ENCODE measurements around the gene ESF1. TPM values are rescaled to one million over a fixed set of nuclear protein-coding genes. Genes with fewer than 3 reads are reported as not detected.

Gene ESF1
- total and polyA plus RNA-seq, 2 of the 8 experiments (the other 6 are each of a cell fraction or from before 2014, with no cell fraction given) = 1.1 to 32.9 TPM

DNA sequence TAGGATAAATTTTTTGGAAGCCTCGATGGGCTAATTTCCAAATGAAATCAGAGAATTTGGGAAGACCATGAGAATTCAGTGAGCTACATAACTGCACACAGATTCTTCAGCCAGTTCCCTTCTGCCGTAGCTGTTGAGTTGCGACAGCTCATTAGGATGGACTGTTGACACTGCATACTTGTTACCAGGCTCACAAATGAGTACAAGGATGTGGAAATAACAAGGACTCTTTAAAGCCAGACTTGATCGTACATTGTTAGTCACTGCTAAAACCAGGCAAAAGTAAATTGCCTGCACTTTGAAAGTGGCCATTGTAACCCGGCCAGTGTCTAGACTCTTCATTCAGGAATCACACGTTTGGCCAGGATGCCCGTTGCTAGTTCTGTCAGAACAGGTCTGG lies 37.2 kb upstream of the ESF1 start:
- Histone ChIP-seq H3K4me2 (ENCODE audit: insufficient read depth in 1 of 2, low read depth in 2 of 2, low read length in 2 of 2) (no peak overlapping the region), H2BK20ac (ENCODE audit: low read length) (no peak overlapping the region), H2BK120ac (replicated peaks; ENCODE audit: low read depth, low read length) (no peak overlapping the region), H4K8ac (ENCODE audit: extremely low read depth, insufficient read depth, low read length) (no peak overlapping the region), H2AFZ (ENCODE audit: low read length) (no peak overlapping the region), H4K5ac (ENCODE audit: insufficient read length, low read depth, low read length) (no peak overlapping the region), H4K91ac (replicated peaks; ENCODE audit: insufficient read length, low read length) (no peak overlapping the region), H3K27ac (ENCODE audit: low read depth, low read length) (no peak overlapping the region), H2BK12ac (ENCODE audit: low read depth, low read length) (no peak overlapping the region), H3K56ac (replicated peaks; ENCODE audit: insufficient read length, low read depth, low read length) (no peak overlapping the region), H3K9me3 (ENCODE audit: insufficient read depth in 2 of 2, low read depth in 1 of 2, low read length in 1 of 2) (no peaks in the 10 kb centered on the region), H3K79me2 (ENCODE audit: control insufficient read depth in 1 of 2, insufficient read depth in 2 of 2, low read length in 2 of 2) (no peaks in the 10 kb centered on the region), H3K4me3 (ENCODE audit: extremely low read depth in 1 of 4, insufficient read depth in 2 of 4, low read depth in 3 of 4, low read length in 4 of 4) (no peak overlapping the region), H4K20me1 (replicated peaks in 1 of 2; ENCODE audit: control insufficient read depth in 1 of 2, insufficient read depth in 2 of 2, low read length in 2 of 2) (no peaks in the 10 kb centered on the region), H3K23me2 (ENCODE audit: low read depth, low read length) (no peaks in the 10 kb centered on the region), H3K18ac (ENCODE audit: extremely low read depth, low read length) (no peak overlapping the region), H3K4me1 (replicated peaks in 1 of 4; ENCODE audit: control insufficient read depth in 3 of 4, insufficient read depth in 4 of 4, low read length in 3 of 4) (0 out of 7 replicates have a peak, but pooled peaks cover 0 to 2% (median 0%) of the 10 kb centered on the region in 4 experiments), H3K79me1 (ENCODE audit: low read depth, low read length) (no peaks in the 10 kb centered on the region), H3K23ac (ENCODE audit: insufficient read length) (no peak overlapping the region), H3K14ac (ENCODE audit: insufficient read length) (no peak overlapping the region), H2BK5ac (ENCODE audit: low read depth, low read length) (no peak overlapping the region), H3K36me3 (ENCODE audit: control insufficient read depth in 2 of 4, insufficient read depth in 4 of 4, low read length in 3 of 4) (peaks cover 0 to 13% (median 5%) of the 10 kb centered on the region in 4 experiments; a peak in 3 of 8 replicates), H3K4ac (replicated peaks; ENCODE audit: insufficient read length, low read depth, low read length) (no peak overlapping the region), H2AK5ac (ENCODE audit: low read depth, low read length) (no peak overlapping the region), H3K9ac (replicated peaks in 1 of 4; ENCODE audit: extremely low read depth in 1 of 4, low read depth in 3 of 4, low read length in 3 of 4) (no peak overlapping the region), H3K27me3 (replicated peaks in 1 of 4; ENCODE audit: control insufficient read depth in 3 of 4, extremely low read depth in 1 of 4, insufficient read depth in 3 of 4, low read length in 3 of 4) (no peaks in the 10 kb centered on the region), H2BK15ac (ENCODE audit: low read length) (no peak overlapping the region)
- DNase-seq (ENCODE audit: low read depth in 1 of 2, low spot score in 2 of 2) (no peak), FAIRE-seq (no peak)
- ChIA-PET POLR2A (ENCODE audit: partially characterized antibody) (interaction anchor here (0.6 kb wide), 1 partner anchor 53 kb away, joined by 3 read pairs; no protein-coding TSS in a partner anchor), CTCF (ENCODE audit: partially characterized antibody) (interaction anchor here (0.6 to 5.6 kb wide), 12 partner anchors 9 to 232 kb away, joined by 3 to 60 read pairs (median 6); partner anchors contain the start of gene MACROD2)
- 93% methylated on average over 7 of the region's 7 CpGs; no CpG with 5 or more reads in 1 of the 2 experiments for WGBS, 2 experiments (ENCODE audit: extremely low coverage in 1 of 2, insufficient coverage in 1 of 2, insufficient read length in 1 of 2, insufficient replicate concordance in 2 of 2, low coverage in 1 of 2, low lambda C conversion rate in 2 of 2, missing lambda C conversion rate in 1 of 2)
- TF ChIP-seq RXRA (IDR thresholded peaks at IDR 0.05; ENCODE audit: insufficient read depth, low read depth, low read length) (no peak), JUND (IDR thresholded peaks at IDR 0.05; ENCODE audit: low read length) (no peak), KDM1A (IDR thresholded peaks at IDR 0.05; ENCODE audit: borderline replicate concordance, low read length) (no peak), TAF7 (optimal IDR thresholded peaks at IDR 0.05; ENCODE audit: borderline replicate concordance, low read depth, low read length) (no peak), HDAC6 (IDR thresholded peaks at IDR 0.05; ENCODE audit: low read depth, low read length) (no peak), CHD1 (IDR thresholded peaks at IDR 0.05; ENCODE audit: low read depth, low read length) (no peak), SUZ12 (IDR thresholded peaks at IDR 0.05; ENCODE audit: low read length) (no peak), SP1 (IDR thresholded peaks at IDR 0.05; ENCODE audit: low read depth, low read length) (no peak), JUN (IDR thresholded peaks at IDR 0.05; ENCODE audit: low read depth, low read length) (no peak)

All from H1 (cell line).